IMR-90 (cell line): ENCODE data around the gene ZFHX3. TPM values are rescaled to one million over a fixed set of nuclear protein-coding genes. Genes with fewer than 3 reads are reported as not detected.

Experiments
- ATAC-seq: fragments of 200-7000 bp; cut with Tn5 transposase; 2 replicates; pipeline ENCODE4 v1.9.1; 2020; ENCODE audit warnings: low read depth, mild to moderate bottlenecking, moderate library complexity
- BruUV-seq: library from RNA; stranded (reverse); fragments of 400-500 nt; replicated peaks from 2 replicates; lab custom pipeline; 2021; lab: Mats Ljungman, UMichigan
- CTCF ChIA-PET: fragments of 300-600 bp; formaldehyde crosslinking; extraction: SDS; loops from one replicate; lab custom pipeline; 2021; ENCODE audit warnings: antibody characterized with exemption; lab: Yijun Ruan, JAX
- POLR2A ChIA-PET: fragments of 300-600 bp; sonication (Branson Sonifier 250); formaldehyde crosslinking; loops from one replicate; lab custom pipeline; 2022; ENCODE audit warnings: antibody characterized with exemption; ENCODE audit not compliant: unreplicated experiment; lab: Charles Lee
- DNase-seq: peaks from one replicate; pipeline ENCODE4 v3.0.0; 2013
- H2AFZ ChIP-seq: replicated peaks from 2 replicates; pipeline ENCODE3; 2013; ENCODE audit warnings: low read length, mild to moderate bottlenecking; ENCODE audit not compliant: poor library complexity
- H2AK5ac ChIP-seq: 2 replicates; pipeline ENCODE4 v1.6.1; 2013; ENCODE audit warnings: low read depth, low read length, inconsistent platforms
- H2AK9ac ChIP-seq: replicated peaks from 2 replicates; pipeline ENCODE3; 2013; ENCODE audit warnings: mild to moderate bottlenecking, low read depth, low read length, moderate library complexity; ENCODE audit not compliant: poor library complexity
- H2BK120ac ChIP-seq: 2 replicates; pipeline ENCODE4 v1.6.1; 2013; ENCODE audit warnings: low read depth, low read length, inconsistent platforms
- H2BK15ac ChIP-seq: 3 replicates; pipeline ENCODE4 v1.6.1; 2013; ENCODE audit warnings: low read depth, low read length, inconsistent platforms
- H2BK20ac ChIP-seq: 2 replicates; pipeline ENCODE4 v1.6.1; 2013; ENCODE audit warnings: low read depth, mild to moderate bottlenecking, inconsistent platforms, low read length, moderate library complexity
- H2BK5ac ChIP-seq: 2 replicates; pipeline ENCODE4 v1.6.1; 2013; ENCODE audit warnings: mild to moderate bottlenecking, low read depth, low read length, inconsistent platforms; ENCODE audit not compliant: poor library complexity, severe bottlenecking
- H3K14ac ChIP-seq: replicated peaks from 2 replicates; pipeline ENCODE4 v1.6.1; 2013; ENCODE audit warnings: low read depth, low read length, inconsistent platforms
- H3K18ac ChIP-seq: 2 replicates; pipeline ENCODE4 v1.6.1; 2013; ENCODE audit warnings: low read depth, low read length, control low read depth
- H3K23ac ChIP-seq: 2 replicates; pipeline ENCODE4 v1.6.1; 2013; ENCODE audit warnings: low read depth, low read length, inconsistent platforms
- H3K27ac ChIP-seq: 2 replicates; pipeline ENCODE4 v1.5.1; 2013; ENCODE audit warnings: mild to moderate bottlenecking, control low read depth, low read length; ENCODE audit not compliant: insufficient read depth
- H3K27me3 ChIP-seq: 2 replicates; pipeline ENCODE4 v1.6.1; 2013; ENCODE audit warnings: low read length; ENCODE audit not compliant: control insufficient read depth, insufficient read depth
- H3K36me3 ChIP-seq: 2 replicates; pipeline ENCODE4 v1.6.1; 2013; ENCODE audit warnings: low read length, mixed read lengths; ENCODE audit not compliant: control insufficient read depth, insufficient read depth
- H3K4ac ChIP-seq: 2 replicates; pipeline ENCODE4 v1.6.1; 2013; ENCODE audit warnings: low read depth, low read length, inconsistent platforms
- H3K4me1 ChIP-seq: 2 replicates; pipeline ENCODE4 v1.6.1; 2013; ENCODE audit warnings: low read length, mixed read lengths; ENCODE audit not compliant: control insufficient read depth, insufficient read depth
- H3K4me2 ChIP-seq: 2 replicates; pipeline ENCODE4 v1.6.1; 2013; ENCODE audit warnings: low read depth, mild to moderate bottlenecking, control low read depth, low read length, moderate library complexity
- H3K4me3 ChIP-seq: 2 replicates; pipeline ENCODE4 v1.5.1; 2013; ENCODE audit warnings: low read depth, mild to moderate bottlenecking, control low read depth, low read length, moderate library complexity; ENCODE audit not compliant: insufficient read depth
- H3K56ac ChIP-seq: 2 replicates; pipeline ENCODE4 v1.6.1; 2013; ENCODE audit warnings: low read length, inconsistent platforms; ENCODE audit not compliant: insufficient read depth; ENCODE audit errors: extremely low read depth
- H3K79me1 ChIP-seq, 2 experiments: 2 replicates each; pipeline ENCODE4 v1.6.1; 2013; ENCODE audit warnings: low read length in 2 of 2, inconsistent platforms in 1 of 2, low read depth in 1 of 2
- H3K9ac ChIP-seq: 2 replicates; pipeline ENCODE4 v1.6.1; 2013; ENCODE audit warnings: low read depth, low read length, control low read depth
- H3K9me1 ChIP-seq: 2 replicates; pipeline ENCODE4 v1.6.1; 2013; ENCODE audit warnings: low read length, inconsistent platforms; ENCODE audit not compliant: insufficient read depth
- H3K9me3 ChIP-seq: 2 replicates; pipeline ENCODE4 v1.6.1; 2013; ENCODE audit warnings: low read length; ENCODE audit not compliant: control insufficient read depth, insufficient read depth
- H4K20me1 ChIP-seq: 2 replicates; pipeline ENCODE4 v1.6.1; 2013; ENCODE audit warnings: low read length, inconsistent platforms; ENCODE audit not compliant: insufficient read depth
- H4K5ac ChIP-seq: 2 replicates; pipeline ENCODE4 v1.6.1; 2013; ENCODE audit warnings: mild to moderate bottlenecking, low read depth, low read length, control low read depth
- H4K8ac ChIP-seq, 2 experiments: 2 replicates each; pipeline ENCODE4 v1.6.1; 2013; ENCODE audit warnings: low read depth in 2 of 2, low read length in 2 of 2, control low read depth in 1 of 2, inconsistent platforms in 1 of 2
- H4K91ac ChIP-seq: 2 replicates; pipeline ENCODE4 v1.6.1; 2013; ENCODE audit warnings: low read depth, low read length, inconsistent platforms; ENCODE audit not compliant: insufficient read depth
- ELK1 ChIP-seq: fragments of 150-350 bp; IDR thresholded peaks from 2 replicates; pipeline ENCODE4 v1.6.1; 2016; ENCODE audit warnings: low read depth, mild to moderate bottlenecking, low read length, moderate library complexity, borderline replicate concordance
- dilution Hi-C: fragments of 300-500 bp; cut with HindIII; formaldehyde crosslinking; loops from one replicate; pipeline ENCODE4 v1.14.3; 2018; ENCODE audit warnings: low sequenced_read_pairs; ENCODE audit not compliant: unreplicated experiment
- in situ Hi-C: fragments of 300-500 bp; cut with MboI; formaldehyde crosslinking; loops from 3 replicates; pipeline ENCODE4 v1.14.3; 2019; ENCODE audit warnings: low sequenced_read_pairs, inconsistent platforms, mixed read lengths
- intact Hi-C: fragments of 100-400 bp; cut with micrococcal nuclease; formaldehyde crosslinking; loops from 2 replicates; pipeline ENCODE4 v1.10.0; 2022
- polyA plus RNA-seq, 3 experiments: library from polyadenylated mRNA; depleted of rRNA; stranded (reverse); fragments of >200 nt; gene quantifications; 2 replicates each; pipeline ENCODE4 v1.2.3, GENCODE V29; 2012; ENCODE audit warnings: low replicate concordance in 1 of 3
- total RNA-seq: library from RNA; depleted of rRNA; stranded (reverse); fragments of >200 nt; gene quantifications from 2 replicates; pipeline ENCODE4 v1.2.3, GENCODE V29; 2012

Gene ZFHX3
- total and polyA plus RNA-seq, 2 of the 4 experiments (the other 2 are of a cell fraction), result 1.4 to 1.7 TPM

- no peak overlapping the region for H2BK15ac ChIP-seq
- POLR2A ChIA-PET, result no interaction called here
- no peak overlapping the region for H4K91ac ChIP-seq
- CTCF ChIA-PET, result no interaction called here
- H2BK20ac ChIP-seq, result no peak overlapping the region
- H4K8ac ChIP-seq, result no peak overlapping the region
- ATAC-seq (no peak), DNase-seq (no peak)
- H2AK5ac ChIP-seq, result no peak overlapping the region
- no peak overlapping the region for H4K5ac ChIP-seq
- no peak overlapping the region for H3K23ac ChIP-seq
- no peak overlapping the region for H3K18ac ChIP-seq
- dilution Hi-C loops, result no loop called here
- no peak overlapping the region for H3K4me3 ChIP-seq
- H3K9ac ChIP-seq, result no peak overlapping the region
- peaks cover 4% of the 10 kb centered on the region; the same call in 1 of the 2 replicates for H4K20me1 ChIP-seq
- H3K36me3 ChIP-seq, result no peaks in the 10 kb centered on the region; the same call in none of the 2 replicates
- intact Hi-C loops, result no loop called here
- no peak overlapping the region for H3K4ac ChIP-seq
- no peak overlapping the region for H2AK9ac ChIP-seq
- no peak overlapping the region for H2AFZ ChIP-seq
- no TSS peak for BruUV-seq
- no peak overlapping the region for H3K14ac ChIP-seq
- TF ChIP-seq ELK1, result no peak
- no peak overlapping the region for H2BK120ac ChIP-seq
- no peaks in the 10 kb centered on the region for H3K27me3 ChIP-seq
- H3K56ac ChIP-seq, result no peak overlapping the region
- H3K27ac ChIP-seq, result no peak overlapping the region
- in situ Hi-C loops, result no loop called here
- peaks cover 7% of the 10 kb centered on the region for H3K4me1 ChIP-seq
- H3K9me3 ChIP-seq, result no peaks in the 10 kb centered on the region
- no peak overlapping the region for H2BK5ac ChIP-seq
- H3K9me1 ChIP-seq, result peaks cover 5% of the 10 kb centered on the region; the same call in 1 of the 2 replicates
- H3K4me2 ChIP-seq, result no peak overlapping the region
- peaks cover 24 to 32% of the 10 kb centered on the region in 2 experiments for H3K79me1 ChIP-seq
Measured at GRCh38 chr16:72862090-72862489, 185.8 kb downstream of the ZFHX3 start.
